ENCODE data around the gene THEM4.

The THEM4 gene

DNA sequence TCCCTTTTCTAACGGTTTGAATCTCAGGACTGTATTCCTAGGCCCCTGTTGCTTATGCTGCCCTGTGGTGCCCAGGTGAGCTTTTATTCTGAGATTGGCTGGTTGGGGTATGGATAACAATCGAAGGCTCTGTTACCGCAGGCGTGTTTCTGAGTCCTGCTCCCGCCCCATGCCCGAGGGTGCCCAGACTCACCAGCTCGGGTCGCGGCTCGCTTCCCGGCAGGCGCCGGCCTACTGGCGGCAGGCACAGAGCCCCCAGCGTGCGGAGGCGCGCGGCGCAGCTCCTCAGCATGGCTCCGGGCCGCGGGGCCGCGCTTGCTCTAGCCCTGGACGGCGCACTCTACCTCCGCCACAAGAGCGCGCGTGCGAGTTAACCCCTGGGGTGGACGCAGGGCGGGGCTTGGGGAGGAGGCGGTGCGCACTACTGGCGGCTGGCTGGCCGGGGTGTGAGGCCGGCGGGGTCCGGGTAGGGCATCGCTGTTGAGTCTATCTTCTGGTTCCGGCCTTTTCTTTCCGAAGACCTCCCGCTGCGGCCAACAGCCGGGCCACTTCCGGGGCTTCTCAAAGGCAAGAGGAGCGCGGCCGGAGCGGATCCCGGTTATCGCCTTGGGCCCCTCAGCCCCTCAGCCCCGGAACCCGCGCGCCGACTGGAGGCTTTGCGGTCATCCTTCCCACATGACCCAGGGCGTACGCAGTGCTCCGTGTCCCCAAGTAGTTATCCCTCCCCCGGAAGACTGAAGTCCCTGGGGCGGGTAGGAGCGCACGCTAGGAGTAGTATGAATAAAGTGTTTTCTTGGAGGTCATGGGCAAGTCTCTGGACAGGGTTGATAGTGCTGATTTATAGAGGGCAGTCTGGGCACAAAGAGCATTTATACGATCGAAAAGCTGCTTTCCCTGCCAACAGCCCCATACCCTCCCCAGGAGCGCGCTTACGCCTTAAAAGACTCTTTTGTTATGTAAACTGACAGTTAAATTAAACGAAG, at the start of gene THEM4:
TSS of gene THEM4 (minus strand) at position 345 of the 983 bp plus-strand sequence. CDS start at position 292, 53 bp downstream.
- DNase-seq (ENCODE audit: insufficient read length, low spot score) (peak; percentile 52), FAIRE-seq (no peak)
- TF ChIP-seq, protein P1, sequence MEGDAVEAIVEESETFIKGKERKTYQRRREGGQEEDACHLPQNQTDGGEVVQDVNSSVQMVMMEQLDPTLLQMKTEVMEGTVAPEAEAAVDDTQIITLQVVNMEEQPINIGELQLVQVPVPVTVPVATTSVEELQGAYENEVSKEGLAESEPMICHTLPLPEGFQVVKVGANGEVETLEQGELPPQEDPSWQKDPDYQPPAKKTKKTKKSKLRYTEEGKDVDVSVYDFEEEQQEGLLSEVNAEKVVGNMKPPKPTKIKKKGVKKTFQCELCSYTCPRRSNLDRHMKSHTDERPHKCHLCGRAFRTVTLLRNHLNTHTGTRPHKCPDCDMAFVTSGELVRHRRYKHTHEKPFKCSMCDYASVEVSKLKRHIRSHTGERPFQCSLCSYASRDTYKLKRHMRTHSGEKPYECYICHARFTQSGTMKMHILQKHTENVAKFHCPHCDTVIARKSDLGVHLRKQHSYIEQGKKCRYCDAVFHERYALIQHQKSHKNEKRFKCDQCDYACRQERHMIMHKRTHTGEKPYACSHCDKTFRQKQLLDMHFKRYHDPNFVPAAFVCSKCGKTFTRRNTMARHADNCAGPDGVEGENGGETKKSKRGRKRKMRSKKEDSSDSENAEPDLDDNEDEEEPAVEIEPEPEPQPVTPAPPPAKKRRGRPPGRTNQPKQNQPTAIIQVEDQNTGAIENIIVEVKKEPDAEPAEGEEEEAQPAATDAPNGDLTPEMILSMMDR (IDR thresholded peaks at IDR 0.05; ENCODE audit: insufficient read depth, missing control alignments), result no peak

DNA sequence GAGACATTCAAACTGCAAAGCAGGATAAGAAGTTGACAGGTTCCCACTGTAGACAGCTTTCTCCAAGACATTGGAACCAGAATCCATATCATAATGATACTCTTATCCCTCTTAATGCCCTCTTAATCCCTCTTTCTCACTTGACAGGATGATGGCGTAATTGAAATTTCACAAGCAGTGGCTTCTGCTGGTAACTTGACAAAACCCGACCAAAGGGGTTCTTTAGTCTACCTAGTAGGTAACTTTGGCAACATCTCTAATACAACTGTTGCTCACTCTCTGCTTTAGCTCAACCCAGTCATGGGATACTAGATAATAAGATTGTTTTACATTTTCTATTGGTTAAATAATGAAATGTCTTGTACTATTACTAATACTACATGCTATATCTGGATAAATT, 49.6 kb upstream of the THEM4 start:
- DNase-seq (ENCODE audit: insufficient read length, low spot score) (peak; percentile 36), FAIRE-seq (no peak)
- TF ChIP-seq, protein P1 (IDR thresholded peaks at IDR 0.05; ENCODE audit: insufficient read depth, missing control alignments), result no peak

DNA sequence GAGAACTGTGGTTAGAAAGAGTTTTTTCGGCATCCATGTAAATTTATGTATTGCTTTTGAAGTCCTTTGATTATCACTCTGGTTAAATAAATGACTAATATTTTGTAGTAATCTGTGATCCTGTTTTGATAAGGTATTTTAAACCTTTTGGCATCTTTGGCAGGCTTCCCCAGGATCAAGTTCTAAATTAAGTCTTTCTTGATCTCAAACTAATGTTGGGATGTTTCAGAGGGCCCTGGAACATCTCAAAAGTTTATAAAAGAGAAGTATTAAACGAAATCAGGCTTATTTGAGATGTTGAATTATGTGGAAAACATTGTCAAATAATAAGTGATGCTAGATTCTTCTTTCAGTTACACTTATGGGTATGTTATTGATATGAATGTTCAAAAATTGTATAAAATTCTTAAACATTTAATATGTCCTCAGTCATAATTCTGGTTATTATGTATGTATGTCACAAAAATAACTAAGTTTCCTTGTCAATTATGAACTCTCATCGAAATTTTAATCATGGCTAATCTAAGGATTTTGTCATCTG, 47.7 kb upstream of the THEM4 start:
- FAIRE-seq (no peak), DNase-seq (ENCODE audit: insufficient read length, low spot score) (no peak)
- TF ChIP-seq, protein P1 (IDR thresholded peaks at IDR 0.05; ENCODE audit: insufficient read depth, missing control alignments), result no peak

DNA sequence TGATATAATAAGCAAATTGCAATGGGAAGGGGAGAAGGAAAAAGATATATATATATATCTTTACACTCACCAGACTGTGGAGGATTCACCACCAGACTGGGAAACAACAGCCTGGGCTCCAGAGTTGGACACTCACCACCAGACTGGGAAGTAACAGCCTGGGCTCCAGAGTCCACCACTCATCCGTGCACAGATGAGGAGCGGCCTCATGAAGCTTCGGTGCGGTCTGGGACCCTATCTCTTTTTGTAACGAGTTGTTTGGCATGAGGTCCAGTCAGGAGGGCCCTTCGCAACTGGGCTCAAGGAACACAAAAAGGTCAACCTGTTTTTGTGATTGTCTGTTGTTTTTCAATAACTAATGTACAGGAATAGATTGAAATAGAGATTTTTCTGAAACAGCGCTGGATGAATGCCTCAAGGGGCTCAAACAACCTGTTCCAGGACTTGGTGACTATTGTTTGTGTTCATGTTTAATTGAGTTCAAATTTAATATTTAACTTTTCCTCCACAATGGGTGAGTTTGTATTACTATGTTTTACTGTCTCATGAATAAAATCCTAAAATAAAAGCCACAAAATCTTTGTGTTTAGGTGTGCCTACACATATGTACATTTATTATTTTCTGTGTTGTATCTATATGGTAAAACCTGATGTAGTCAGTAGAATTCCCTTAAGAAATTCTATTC, 44.2 kb upstream of the THEM4 start:
- DNase-seq (ENCODE audit: insufficient read length, low spot score), result no peak
- TF ChIP-seq, protein P1 (IDR thresholded peaks at IDR 0.05; ENCODE audit: insufficient read depth, missing control alignments), result no peak
- no peak for FAIRE-seq

DNA sequence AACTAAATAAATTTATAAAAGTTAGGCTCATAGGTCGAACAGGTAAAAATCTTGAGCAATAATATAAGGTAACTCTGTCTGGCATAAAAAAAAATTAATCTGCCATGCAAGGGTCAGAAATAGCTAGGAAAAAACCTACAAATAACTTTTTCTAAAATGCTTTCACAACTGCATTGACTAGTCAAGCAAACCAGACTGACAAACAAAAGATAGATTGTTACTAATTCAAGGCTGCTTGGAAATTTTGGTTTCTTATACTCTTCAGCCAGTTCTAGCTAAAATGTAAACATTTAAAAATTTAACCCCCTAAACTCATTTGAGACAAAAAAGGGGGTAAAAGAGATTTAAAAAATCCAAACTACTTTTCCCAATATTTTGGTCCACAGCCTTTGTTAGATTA, 43.5 kb upstream of the THEM4 start:
- FAIRE-seq, result no peak
- DNase-seq (ENCODE audit: insufficient read length, low spot score), result no peak
- TF ChIP-seq, protein P1 (IDR thresholded peaks at IDR 0.05; ENCODE audit: insufficient read depth, missing control alignments), result no peak

DNA sequence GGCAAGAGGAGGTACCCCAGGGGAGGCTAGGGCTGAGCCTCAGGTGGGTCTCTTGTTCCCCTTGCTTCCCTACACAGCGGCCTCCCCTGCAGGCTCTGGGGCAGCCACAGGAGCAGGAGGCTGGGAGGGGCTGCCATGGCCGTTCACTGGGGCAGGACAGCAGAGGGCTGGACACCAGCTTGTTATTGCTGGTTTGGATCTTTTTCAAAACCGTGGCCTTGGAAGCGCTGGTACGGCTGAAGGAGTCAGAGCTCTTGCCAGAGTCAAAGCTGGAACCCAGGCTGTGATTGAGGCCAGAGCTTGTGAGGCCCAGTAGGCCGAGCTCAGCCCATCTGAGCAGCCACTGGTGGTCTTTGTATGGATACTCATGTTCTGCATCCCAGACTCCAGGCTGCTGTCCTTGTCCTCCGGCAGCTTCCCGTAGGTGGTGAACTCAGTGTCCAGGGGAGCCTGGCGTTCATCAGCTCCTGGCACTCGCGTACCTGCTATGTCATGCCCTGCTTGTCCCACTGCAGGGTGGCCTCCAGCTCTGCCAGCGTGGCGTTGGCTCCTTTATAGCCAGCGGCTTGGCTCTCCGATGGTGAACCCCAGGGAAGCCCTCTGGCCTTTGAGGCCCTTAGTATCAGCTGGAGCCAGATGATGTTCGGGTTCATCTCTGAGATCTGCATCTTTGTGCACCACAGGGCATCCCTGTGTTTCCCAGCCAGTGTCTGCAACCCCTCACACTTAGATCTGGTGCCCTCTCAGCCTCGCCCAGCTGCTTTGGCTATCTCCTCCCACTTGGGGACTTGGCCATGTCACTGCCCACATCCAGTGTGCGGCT, 40.3 kb upstream of the THEM4 start:
- TF ChIP-seq, protein P1 (IDR thresholded peaks at IDR 0.05; ENCODE audit: insufficient read depth, missing control alignments), result no peak
- no peak for DNase-seq (ENCODE audit: insufficient read length, low spot score)
- no peak for FAIRE-seq

All from D721Med (cell line).